Renal cortical epithelial cell (primary cell): ENCODE results near the gene GVQW3. TPM values are rescaled to one million over a fixed set of nuclear protein-coding genes. Genes with fewer than 3 reads are reported as not detected.

Source experiments
- DNase-seq: peaks from one replicate; pipeline ENCODE4 v3.0.0-alpha.2; 2011; ENCODE audit warnings: low read depth
- total RNA-seq: library from RNA; depleted of rRNA; stranded (reverse); fragments of >200 nt; gene quantifications from 2 replicates; pipeline ENCODE4 v1.2.3, GENCODE V29; 2014

Gene GVQW3
- total RNA-seq, 1 donor from 2014 or later = 1.3 TPM

- DNase-seq = peak; percentile 82
Observed at GRCh38 chr11:76445121-76446084, 64.3 kb downstream of the GVQW3 start.

GRCh38 chr11:76448506-76448905, 67.4 kb downstream of the GVQW3 start:
- DNase-seq = no peak

- peak; percentile 49 for DNase-seq
Observed at GRCh38 chr11:76453248-76453647, 72.1 kb downstream of the GVQW3 start.

- peak; percentile 7 for DNase-seq
Observed at GRCh38 chr11:76455331-76455730, 74.2 kb downstream of the GVQW3 start.

- DNase-seq = no peak
Observed at GRCh38 chr11:76455931-76456330, 74.8 kb downstream of the GVQW3 start.

GRCh38 chr11:76456571-76456970, 75.4 kb downstream of the GVQW3 start:
- no peak for DNase-seq

Other genes starting within 250 kb of the GVQW3 start
- not detected in 2 replicates for gene WNT11, start 174.8 kb upstream of the GVQW3 start, total RNA-seq
- 39.2 and 47.9 TPM in 2 replicates for gene THAP12, start 191 bp upstream of the GVQW3 start, total RNA-seq
- 6.6 and 12.2 TPM in 2 replicates for gene EMSY, start 63.7 kb downstream of the GVQW3 start, total RNA-seq